Right renal pelvis (tissue), 4 donors: ENCODE results near the gene AGBL3. TPM values are rescaled to one million over a fixed set of nuclear protein-coding genes. Genes with fewer than 3 reads are reported as not detected.

Experiments
- DNase-seq, 4 donors: peaks; one replicate each; pipeline ENCODE4 v3.0.0-alpha.2; 2013; ENCODE audit warnings: low read depth in 4 of 4, low spot score in 3 of 4, missing footprints in 1 of 4
- polyA plus RNA-seq, 4 donors: library from polyadenylated mRNA; unstranded; fragments of 120-200 nt; gene quantifications; one replicate each; pipeline ENCODE4 v1.2.1, GENCODE V29; 2013; ENCODE audit not compliant: insufficient read length in 4 of 4

AGBL3 gene
- polyA plus RNA-seq, 4 donors, result 9.4 to 12.0 (median 10.2) TPM

GRCh38 chr7:135181261-135181928 is 195.1 kb downstream of the AGBL3 start:
- no peak for DNase-seq

DNA sequence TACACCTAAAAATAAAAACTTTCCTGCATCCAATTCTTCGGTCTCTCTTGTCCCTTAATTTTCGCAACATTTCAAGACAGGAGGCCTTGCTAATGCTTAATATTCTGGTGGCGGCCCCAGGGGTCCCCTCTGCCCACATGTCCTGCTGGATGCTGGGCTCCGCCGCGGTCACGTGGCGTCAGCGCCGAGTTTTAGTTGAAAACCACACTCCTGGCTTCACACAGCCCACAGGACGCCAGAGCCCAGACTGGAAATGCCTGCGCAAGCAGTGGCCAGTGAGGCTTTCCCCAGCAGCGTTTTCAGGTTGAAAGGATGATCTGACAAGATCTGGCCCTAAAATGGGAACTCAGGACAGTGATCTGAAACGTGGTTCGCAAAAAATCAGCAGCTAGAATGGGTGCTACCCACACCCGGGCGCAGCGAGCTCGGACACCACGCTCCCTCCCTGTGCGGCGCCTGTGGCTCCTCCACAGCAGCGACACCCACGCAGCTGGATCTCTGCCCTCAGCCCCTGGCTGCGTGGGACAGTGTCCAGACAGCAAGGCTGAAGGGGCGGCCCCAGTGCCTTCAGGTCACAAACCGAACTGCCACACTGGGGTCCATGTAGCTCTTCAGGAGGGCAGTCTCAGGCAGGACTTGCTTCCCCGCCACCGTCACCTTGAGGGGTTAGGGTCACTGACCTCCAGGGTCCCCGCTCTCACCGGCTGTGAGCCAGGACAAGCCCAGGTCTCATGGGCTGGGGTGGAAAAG is 195.8 kb downstream of the AGBL3 start:
- no peak for DNase-seq

GRCh38 chr7:135183478-135183877 is 197.2 kb downstream of the AGBL3 start:
- DNase-seq, result no peak

DNA sequence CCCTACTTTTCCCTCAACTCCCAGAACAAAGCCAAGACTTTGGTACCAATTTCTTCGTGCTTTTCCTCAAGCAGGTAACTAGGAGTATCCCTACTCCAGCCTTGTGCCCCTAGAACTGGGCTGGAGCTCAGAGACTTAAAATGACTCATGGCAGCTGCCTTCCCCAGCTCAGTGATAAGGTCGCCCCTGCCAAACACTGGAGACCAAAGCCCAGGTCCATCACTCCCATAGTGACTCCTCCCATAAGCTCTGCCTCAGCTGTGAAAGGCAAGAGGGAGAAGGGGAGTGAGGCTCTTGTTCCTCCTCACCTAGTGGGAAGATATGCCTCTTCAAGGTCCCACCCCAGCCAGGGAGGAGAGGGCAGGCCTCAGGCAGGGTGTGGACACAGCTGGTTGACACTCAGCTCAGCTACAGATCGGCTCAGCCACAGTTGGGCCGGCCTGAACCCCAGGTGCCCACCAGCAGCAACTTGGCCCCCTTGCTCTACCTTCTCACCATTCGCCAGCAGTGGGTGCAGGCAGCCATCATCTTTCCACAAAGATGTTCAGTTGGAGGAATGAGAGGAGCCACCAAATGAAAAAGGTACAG is 198.0 kb downstream of the AGBL3 start:
- no peak for DNase-seq

Other genes starting within 250 kb of the AGBL3 start
- 100 to 1,000 TPM; 229 to 278 (median 260) TPM for gene CALD1, start 206.9 kb upstream of the AGBL3 start, polyA plus RNA-seq
- gene TMEM140, start 161.6 kb downstream of the AGBL3 start, polyA plus RNA-seq, result 10 to 100 TPM; 26.7 to 35.5 (median 28.1) TPM
- gene CYREN, start 184.2 kb downstream of the AGBL3 start, polyA plus RNA-seq, result 10 to 100 TPM; 50.6 to 72.2 (median 61.0) TPM
- 10 to 100 TPM; 46.2 to 52.0 (median 50.1) TPM for gene WDR91, start 225.0 kb downstream of the AGBL3 start, polyA plus RNA-seq
- under 1 TPM; 0.17 to 0.28 (median 0.23) TPM for gene STRA8, start 247.3 kb downstream of the AGBL3 start, polyA plus RNA-seq